Neural crest cell (in vitro differentiated cells): ENCODE measurements around the gene TRAPPC8. TPM values are rescaled to one million over a fixed set of nuclear protein-coding genes. Genes with fewer than 3 reads are reported as not detected.
"Not testable (repeated sequence)": the region's sequence is repeated elsewhere in the genome, so short reads cannot be mapped to it uniquely, and the experiment has no call there.

Experiments
- DNase-seq: peaks from one replicate; pipeline ENCODE4 v3.0.0; 2021; ENCODE audit warnings: low read depth, mixed read lengths, low spot score
- H3K27ac Mint-ChIP-seq: one replicate; pipeline ENCODE4 v1.8.0; 2021; ENCODE audit warnings: mild to moderate bottlenecking, mixed read lengths; ENCODE audit not compliant: unreplicated experiment
- H3K27me3 Mint-ChIP-seq: 2 replicates; pipeline ENCODE4 v1.8.0; 2021; ENCODE audit warnings: low read depth, mild to moderate bottlenecking, mixed read lengths
- H3K36me3 Mint-ChIP-seq: 2 replicates; pipeline ENCODE4 v1.8.0; 2021; ENCODE audit warnings: low read depth, mild to moderate bottlenecking, mixed read lengths
- H3K4me1 Mint-ChIP-seq: 2 replicates; pipeline ENCODE4 v1.8.0; 2021; ENCODE audit warnings: mixed read lengths
- H3K4me3 Mint-ChIP-seq: one replicate; pipeline ENCODE4 v1.8.0; 2021; ENCODE audit warnings: mild to moderate bottlenecking, mixed read lengths
- H3K9me3 Mint-ChIP-seq: 2 replicates; pipeline ENCODE4 v1.8.0; 2021; ENCODE audit warnings: mixed read lengths
- total RNA-seq: library from RNA; stranded (reverse); gene quantifications from 2 replicates; pipeline ENCODE4 v1.2.1, GENCODE V29; 2021
- TF ChIP-seq, protein P1 (sequence below): fragments of 200-600 bp; sonication (generic); conservative IDR thresholded peaks from 2 replicates; pipeline ENCODE4 v1.5.0; 2021; ENCODE audit warnings: antibody characterized with exemption, mild to moderate bottlenecking

The TRAPPC8 gene
- total RNA-seq, 1 donor from 2014 or later: 27.7 TPM

- no peak for DNase-seq
- Mint-ChIP-seq H3K4me1 (no peaks in the 10 kb centered on the region), H3K9me3 (peaks cover 9% of the 10 kb centered on the region), H3K4me3 (no peak overlapping the region), H3K27me3 (no peaks in the 10 kb centered on the region), H3K27ac (no peak overlapping the region), H3K36me3 (peaks cover 11% of the 10 kb centered on the region)
- TF ChIP-seq, protein P1, sequence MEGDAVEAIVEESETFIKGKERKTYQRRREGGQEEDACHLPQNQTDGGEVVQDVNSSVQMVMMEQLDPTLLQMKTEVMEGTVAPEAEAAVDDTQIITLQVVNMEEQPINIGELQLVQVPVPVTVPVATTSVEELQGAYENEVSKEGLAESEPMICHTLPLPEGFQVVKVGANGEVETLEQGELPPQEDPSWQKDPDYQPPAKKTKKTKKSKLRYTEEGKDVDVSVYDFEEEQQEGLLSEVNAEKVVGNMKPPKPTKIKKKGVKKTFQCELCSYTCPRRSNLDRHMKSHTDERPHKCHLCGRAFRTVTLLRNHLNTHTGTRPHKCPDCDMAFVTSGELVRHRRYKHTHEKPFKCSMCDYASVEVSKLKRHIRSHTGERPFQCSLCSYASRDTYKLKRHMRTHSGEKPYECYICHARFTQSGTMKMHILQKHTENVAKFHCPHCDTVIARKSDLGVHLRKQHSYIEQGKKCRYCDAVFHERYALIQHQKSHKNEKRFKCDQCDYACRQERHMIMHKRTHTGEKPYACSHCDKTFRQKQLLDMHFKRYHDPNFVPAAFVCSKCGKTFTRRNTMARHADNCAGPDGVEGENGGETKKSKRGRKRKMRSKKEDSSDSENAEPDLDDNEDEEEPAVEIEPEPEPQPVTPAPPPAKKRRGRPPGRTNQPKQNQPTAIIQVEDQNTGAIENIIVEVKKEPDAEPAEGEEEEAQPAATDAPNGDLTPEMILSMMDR: no peak
Measured at GRCh38 chr18:31970617-31971016, 27.7 kb upstream of the TRAPPC8 start.

GRCh38 chr18:31965316-31965970, 22.5 kb upstream of the TRAPPC8 start:
- TF ChIP-seq, protein P1: no peak
- Mint-ChIP-seq H3K4me1 (no peaks in the 10 kb centered on the region), H3K27ac (no peak overlapping the region), H3K36me3 (peaks cover 2% of the 10 kb centered on the region), H3K9me3 (no peaks in the 10 kb centered on the region), H3K4me3 (no peak overlapping the region), H3K27me3 (no peaks in the 10 kb centered on the region)
- no peak for DNase-seq

DNA sequence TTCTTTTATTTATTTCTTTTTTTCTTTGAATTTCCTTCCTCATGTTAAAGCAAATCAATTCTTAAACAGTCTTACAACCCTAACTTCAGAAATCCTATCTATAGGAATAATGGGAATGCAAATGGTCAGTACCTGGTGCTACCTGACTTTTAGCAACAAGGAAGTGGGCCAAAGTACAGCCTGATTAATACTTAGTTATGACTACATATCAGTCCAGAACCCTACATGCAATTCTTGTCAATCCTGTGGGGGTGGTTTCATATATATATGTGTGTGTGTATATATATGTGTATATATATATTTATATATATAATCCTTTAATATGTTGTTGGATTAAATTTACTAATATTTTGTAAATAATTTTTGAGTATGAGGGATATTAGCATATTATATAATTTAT, 14.8 kb upstream of the TRAPPC8 start:
- H3K4me3 Mint-ChIP-seq: no peak overlapping the region
- H3K4me1 Mint-ChIP-seq: no peaks in the 10 kb centered on the region
- H3K27me3 Mint-ChIP-seq: no peaks in the 10 kb centered on the region
- no peaks in the 10 kb centered on the region for H3K9me3 Mint-ChIP-seq
- TF ChIP-seq, protein P1: no peak
- DNase-seq: no peak
- H3K27ac Mint-ChIP-seq: no peak overlapping the region
- peaks cover 2% of the 10 kb centered on the region for H3K36me3 Mint-ChIP-seq

GRCh38 chr18:31954349-31954748, 11.4 kb upstream of the TRAPPC8 start:
- Mint-ChIP-seq H3K36me3 (no peaks in the 10 kb centered on the region), H3K4me1 (peaks cover 5% of the 10 kb centered on the region), H3K27me3 (no peaks in the 10 kb centered on the region), H3K27ac (no peak overlapping the region), H3K9me3 (no peaks in the 10 kb centered on the region), H3K4me3 (no peak overlapping the region)
- TF ChIP-seq, protein P1: no peak
- no peak for DNase-seq

DNA sequence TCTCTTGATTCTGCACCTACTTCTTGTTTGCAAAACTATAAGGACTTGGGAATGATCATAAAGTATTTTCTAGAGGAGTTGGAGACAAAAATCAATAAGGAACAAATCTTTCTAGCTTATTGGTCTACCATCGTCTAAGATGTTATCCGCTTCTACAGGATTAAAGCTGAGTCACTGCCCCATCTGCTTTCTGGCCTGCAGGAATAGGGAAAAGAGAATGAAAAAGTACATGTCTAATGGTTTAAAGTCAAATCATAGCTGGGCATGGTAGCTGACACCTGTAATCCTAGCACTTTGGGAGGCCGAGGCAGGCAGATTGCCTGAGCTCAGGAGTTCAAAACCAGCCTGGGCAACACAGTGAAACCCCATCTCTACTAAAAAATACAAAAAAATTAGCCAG, 10.8 kb upstream of the TRAPPC8 start:
- not testable (repeated sequence) for H3K27me3 Mint-ChIP-seq, H3K4me3 Mint-ChIP-seq, H3K4me1 Mint-ChIP-seq, H3K36me3 Mint-ChIP-seq, H3K27ac Mint-ChIP-seq, DNase-seq, H3K9me3 Mint-ChIP-seq

DNA sequence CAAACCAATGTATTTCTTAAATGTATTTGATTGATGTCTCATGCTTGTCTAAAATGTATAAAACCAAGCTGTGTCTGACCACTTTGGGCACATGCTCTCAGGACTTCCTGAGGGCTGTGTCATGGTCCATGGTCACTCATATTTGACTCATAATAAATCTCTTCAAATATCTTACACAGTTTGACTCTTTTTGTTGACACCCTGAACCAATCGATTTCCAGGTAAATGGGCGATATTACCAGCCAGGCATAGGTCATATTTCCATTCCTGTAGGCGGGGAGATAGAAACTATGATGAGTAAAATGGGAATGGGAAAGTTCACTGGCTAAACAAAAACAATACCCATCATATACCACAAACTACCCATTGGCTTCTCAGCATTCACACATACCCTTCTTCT, 9.3 kb upstream of the TRAPPC8 start:
- H3K4me3 Mint-ChIP-seq: no peak overlapping the region
- TF ChIP-seq, protein P1: no peak
- DNase-seq: no peak
- no peaks in the 10 kb centered on the region for H3K27me3 Mint-ChIP-seq
- no peak overlapping the region for H3K27ac Mint-ChIP-seq
- H3K9me3 Mint-ChIP-seq: no peaks in the 10 kb centered on the region
- no peaks in the 10 kb centered on the region for H3K36me3 Mint-ChIP-seq
- peaks cover 5% of the 10 kb centered on the region for H3K4me1 Mint-ChIP-seq
